IgD-negative memory B cell (primary cell): Measurements from ENCODE around the gene SUMF1. TPM values are rescaled to one million over a fixed set of nuclear protein-coding genes. Genes with fewer than 3 reads are reported as not detected.
A peak's percentile ranks its signal among the peaks of the same experiment; 100 is the strongest.

ENCODE experiments used
- H3K27ac Mint-ChIP-seq, 3 donors: one replicate each; pipeline ENCODE4 v1.8.0; 2020 to 2022; ENCODE audit warnings: mild to moderate bottlenecking in 3 of 3, mixed read lengths in 3 of 3, moderate library complexity in 1 of 3
- H3K27me3 Mint-ChIP-seq: one replicate; pipeline ENCODE4 v1.8.0; 2021; ENCODE audit warnings: mixed read lengths
- H3K36me3 Mint-ChIP-seq: one replicate; pipeline ENCODE4 v1.8.0; 2020; ENCODE audit warnings: mild to moderate bottlenecking, mixed read lengths
- H3K4me1 Mint-ChIP-seq, 3 donors: one replicate each; pipeline ENCODE4 v1.8.0; 2020 to 2022; ENCODE audit warnings: mixed read lengths in 3 of 3, mild to moderate bottlenecking in 1 of 3
- H3K4me3 Mint-ChIP-seq, 4 donors: one replicate each; pipeline ENCODE4 v1.8.0; 2020 to 2022; ENCODE audit warnings: mild to moderate bottlenecking in 4 of 4, mixed read lengths in 4 of 4, moderate library complexity in 3 of 4
- H3K9me3 Mint-ChIP-seq, 3 donors: one replicate each; pipeline ENCODE4 v1.8.0; 2020 to 2021; ENCODE audit warnings: mixed read lengths in 3 of 3, mild to moderate bottlenecking in 1 of 3
- polyA plus RNA-seq: library from polyadenylated mRNA; unstranded; fragments of 300-500 nt; fragmentation: Illumina TruSeq; gene quantifications from one replicate; pipeline ENCODE4 v1.2.3, GENCODE V29; 2021

SUMF1 gene
- 23.0 TPM for polyA plus RNA-seq

DNA sequence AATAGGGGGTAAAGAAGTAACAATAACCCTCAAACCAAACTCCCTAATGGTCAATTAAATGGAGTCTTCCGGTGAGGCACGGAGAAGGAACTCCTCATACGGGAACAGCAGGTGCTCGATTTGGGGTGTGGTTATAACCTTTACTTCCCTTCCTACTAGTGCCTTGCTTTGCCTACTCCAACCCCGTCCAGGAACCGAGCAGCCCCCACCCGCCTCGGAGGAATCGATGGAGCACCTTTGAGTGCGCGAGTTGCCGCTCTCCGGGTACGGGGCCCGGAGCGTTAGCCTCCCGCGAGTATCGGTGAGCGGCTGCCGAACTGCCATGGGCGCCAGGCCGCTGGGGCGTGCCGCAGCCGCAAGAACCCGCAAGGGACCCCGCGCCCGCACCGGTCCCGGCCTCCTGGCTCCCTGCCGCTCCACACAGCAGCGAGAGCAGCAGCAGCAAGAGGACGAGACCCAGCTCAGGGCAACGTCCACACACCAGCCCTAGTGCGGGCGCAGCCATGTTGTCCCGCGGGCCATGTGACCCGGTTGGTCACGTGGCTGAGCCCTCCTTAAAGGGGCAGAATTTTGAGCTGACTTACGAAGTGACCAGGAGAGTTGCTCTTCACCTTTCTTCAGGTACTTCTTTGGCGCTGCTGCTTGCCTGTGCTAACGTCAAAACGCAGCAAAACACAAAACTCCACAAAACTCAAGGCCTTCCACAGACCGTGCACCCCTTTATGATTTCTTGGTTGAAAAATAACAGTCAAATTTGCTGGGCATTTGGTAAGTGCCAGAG, at the start of gene SUMF1:
TSS of gene SUMF1 (minus strand) at position 529 of the 781 bp plus-strand sequence. CDS start at position 505, 24 bp downstream.
- Mint-ChIP-seq H3K4me3 (peak within 1 kb of the TSS; percentile 89 to 96 (median 94)), H3K9me3 (no peaks in the 10 kb centered on the region), H3K27me3 (no peaks in the 10 kb centered on the region), H3K4me1 (peaks cover 13 to 28% (median 14%) of the 10 kb centered on the region in 3 donors), H3K36me3 (no peaks in the 10 kb centered on the region), H3K27ac (peak within 1 kb of the TSS; percentile 89 to 97 (median 95))

GRCh38 chr3:4515916-4516579, 49.0 kb upstream of the SUMF1 start:
- Mint-ChIP-seq H3K4me3 (peak overlapping the region in 1 of 4 donors; percentile 51), H3K27ac (peak overlapping the region in 2 of 3 donors; percentile 54), H3K4me1 (peaks cover 45 to 57% (median 56%) of the 10 kb centered on the region in 3 donors), H3K27me3 (no peaks in the 10 kb centered on the region), H3K36me3 (peaks cover 4% of the 10 kb centered on the region), H3K9me3 (no peaks in the 10 kb centered on the region)

GRCh38 chr3:4514916-4515315, 47.8 kb upstream of the SUMF1 start:
- no peaks in the 10 kb centered on the region for H3K27me3 Mint-ChIP-seq
- H3K9me3 Mint-ChIP-seq, result no peaks in the 10 kb centered on the region
- H3K36me3 Mint-ChIP-seq, result peaks cover 3% of the 10 kb centered on the region
- peak overlapping the region in 2 of 3 donors; percentile 61 to 72 for H3K27ac Mint-ChIP-seq
- peaks cover 55 to 67% (median 66%) of the 10 kb centered on the region in 3 donors for H3K4me1 Mint-ChIP-seq
- H3K4me3 Mint-ChIP-seq, result no peak overlapping the region

GRCh38 chr3:4514321-4514720, 47.3 kb upstream of the SUMF1 start:
- Mint-ChIP-seq H3K4me1 (peaks cover 52 to 67% (median 65%) of the 10 kb centered on the region in 3 donors), H3K36me3 (peaks cover 3% of the 10 kb centered on the region), H3K9me3 (no peaks in the 10 kb centered on the region), H3K27ac (no peak overlapping the region), H3K4me3 (no peak overlapping the region), H3K27me3 (no peaks in the 10 kb centered on the region)

DNA sequence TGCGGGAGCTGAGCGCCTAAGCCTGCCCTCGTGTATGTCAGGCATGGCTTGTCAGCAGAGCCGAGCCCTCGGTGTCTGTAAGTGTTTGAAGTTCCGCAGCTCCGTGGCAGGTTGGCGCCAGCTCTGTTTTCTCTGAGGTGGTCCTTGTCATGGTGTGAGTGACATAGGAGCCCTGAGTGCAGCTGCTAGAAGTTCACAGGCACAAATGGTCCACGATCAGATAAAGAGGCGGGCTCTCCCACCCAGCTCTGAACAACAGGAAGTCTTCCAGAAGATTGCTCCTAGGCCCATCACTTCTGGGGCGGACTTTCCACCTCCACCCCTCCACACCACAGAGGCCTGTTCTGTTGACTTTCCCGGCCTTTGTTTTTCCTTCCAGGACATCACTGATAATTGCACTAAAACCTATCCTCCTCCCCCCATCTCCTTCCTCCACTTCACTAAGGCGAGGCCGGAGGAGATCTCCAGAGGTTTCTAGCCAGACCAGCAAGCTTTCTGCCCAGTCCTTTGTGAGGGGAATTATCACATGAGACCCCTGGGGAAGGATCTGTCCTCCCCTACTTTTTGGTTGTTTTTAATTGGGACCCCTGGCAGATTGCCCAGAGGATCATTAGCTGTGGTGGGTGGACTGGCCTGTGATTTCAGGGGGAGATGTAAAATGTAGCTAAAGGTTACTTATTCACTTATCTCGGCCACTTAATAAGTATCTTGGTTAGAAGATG, 46.0 kb upstream of the SUMF1 start:
- peak overlapping the region in 2 of 3 donors; percentile 42 to 68 for H3K27ac Mint-ChIP-seq
- H3K9me3 Mint-ChIP-seq, result no peaks in the 10 kb centered on the region
- peaks cover 51 to 74% (median 66%) of the 10 kb centered on the region in 3 donors for H3K4me1 Mint-ChIP-seq
- peaks cover under 1% of the 10 kb centered on the region for H3K36me3 Mint-ChIP-seq
- no peaks in the 10 kb centered on the region for H3K27me3 Mint-ChIP-seq
- peak overlapping the region in 1 of 4 donors; percentile 15 for H3K4me3 Mint-ChIP-seq

DNA sequence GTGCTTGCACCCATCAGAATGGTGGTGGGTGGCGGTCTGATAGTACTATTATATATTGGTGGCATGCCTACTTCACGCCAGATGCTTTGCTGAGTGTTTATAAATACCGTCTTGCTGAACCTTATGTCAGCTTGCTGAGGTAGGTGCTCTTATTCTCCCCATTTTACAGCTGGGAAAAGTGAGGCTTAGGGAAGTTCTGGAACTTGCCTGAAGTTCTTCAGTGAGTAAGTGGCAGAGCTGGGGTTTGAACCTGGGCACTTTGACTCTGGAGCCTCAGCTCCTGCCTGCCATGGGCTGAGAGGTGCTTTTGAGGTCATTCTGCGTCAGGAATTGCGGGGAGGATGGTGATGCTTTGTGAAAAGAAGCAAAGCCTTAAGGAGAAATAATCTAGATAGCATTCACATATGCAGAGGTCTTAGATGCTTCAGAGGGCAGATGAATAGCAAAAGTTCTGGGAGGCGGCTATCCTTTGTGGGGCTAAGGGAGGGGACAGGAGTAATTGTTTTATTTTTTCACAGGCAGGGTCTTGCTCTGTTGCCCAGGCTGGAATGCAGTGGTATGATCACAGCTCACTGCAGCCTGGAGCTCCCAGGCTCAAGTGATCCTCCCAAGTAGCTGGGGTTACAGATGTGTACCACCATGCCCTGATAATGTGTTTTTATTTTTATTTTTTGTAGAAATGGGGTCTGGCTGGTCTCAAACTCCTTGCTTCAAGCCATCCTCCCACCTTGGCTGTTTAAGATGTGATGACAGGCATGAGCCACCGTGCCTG, 44.6 kb upstream of the SUMF1 start:
- H3K4me1 Mint-ChIP-seq, result peaks cover 54 to 76% (median 64%) of the 10 kb centered on the region in 3 donors
- H3K36me3 Mint-ChIP-seq, result no peaks in the 10 kb centered on the region

GRCh38 chr3:4509983-4510755, 43.1 kb upstream of the SUMF1 start:
- no peaks in the 10 kb centered on the region for H3K27me3 Mint-ChIP-seq
- H3K4me3 Mint-ChIP-seq, result peak overlapping the region in 1 of 4 donors; percentile 43
- H3K4me1 Mint-ChIP-seq, result peaks cover 58 to 81% (median 62%) of the 10 kb centered on the region in 3 donors
- peak overlapping the region; percentile 8 to 93 (median 67) for H3K27ac Mint-ChIP-seq
- no peaks in the 10 kb centered on the region for H3K9me3 Mint-ChIP-seq
- peaks cover 4% of the 10 kb centered on the region for H3K36me3 Mint-ChIP-seq

More for the DNA sequence above, 44.6 kb upstream of the SUMF1 start:
- Mint-ChIP-seq H3K9me3 (no peaks in the 10 kb centered on the region), H3K4me3 (no peak overlapping the region), H3K27me3 (no peaks in the 10 kb centered on the region), H3K27ac (peak overlapping the region in 1 of 3 donors; percentile 31)

DNA sequence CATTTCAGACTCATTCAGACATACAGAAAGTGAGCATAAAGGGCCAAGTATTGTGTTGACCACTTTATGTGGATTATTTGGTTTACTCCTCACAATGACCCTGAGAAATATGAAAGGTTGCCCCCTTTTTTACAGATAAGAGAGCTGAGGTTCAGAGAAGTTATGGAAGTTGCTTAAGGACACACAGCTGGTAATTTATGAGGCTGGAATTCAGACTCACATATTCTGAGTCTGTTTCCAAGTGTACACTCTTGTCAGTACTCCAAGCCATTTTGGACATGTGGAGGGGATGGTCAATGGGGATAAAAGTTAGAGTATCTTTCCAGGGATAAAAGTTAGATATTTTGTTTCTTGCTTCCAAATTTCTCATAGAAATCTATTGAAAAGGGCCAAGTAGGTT, 42.0 kb upstream of the SUMF1 start:
- H3K4me3 Mint-ChIP-seq, result no peak overlapping the region
- no peaks in the 10 kb centered on the region for H3K9me3 Mint-ChIP-seq
- H3K27me3 Mint-ChIP-seq, result no peaks in the 10 kb centered on the region
- H3K27ac Mint-ChIP-seq, result peak overlapping the region in 1 of 3 donors; percentile 6
- H3K36me3 Mint-ChIP-seq, result peaks cover 4% of the 10 kb centered on the region
- peaks cover 61 to 83% (median 68%) of the 10 kb centered on the region in 3 donors for H3K4me1 Mint-ChIP-seq

DNA sequence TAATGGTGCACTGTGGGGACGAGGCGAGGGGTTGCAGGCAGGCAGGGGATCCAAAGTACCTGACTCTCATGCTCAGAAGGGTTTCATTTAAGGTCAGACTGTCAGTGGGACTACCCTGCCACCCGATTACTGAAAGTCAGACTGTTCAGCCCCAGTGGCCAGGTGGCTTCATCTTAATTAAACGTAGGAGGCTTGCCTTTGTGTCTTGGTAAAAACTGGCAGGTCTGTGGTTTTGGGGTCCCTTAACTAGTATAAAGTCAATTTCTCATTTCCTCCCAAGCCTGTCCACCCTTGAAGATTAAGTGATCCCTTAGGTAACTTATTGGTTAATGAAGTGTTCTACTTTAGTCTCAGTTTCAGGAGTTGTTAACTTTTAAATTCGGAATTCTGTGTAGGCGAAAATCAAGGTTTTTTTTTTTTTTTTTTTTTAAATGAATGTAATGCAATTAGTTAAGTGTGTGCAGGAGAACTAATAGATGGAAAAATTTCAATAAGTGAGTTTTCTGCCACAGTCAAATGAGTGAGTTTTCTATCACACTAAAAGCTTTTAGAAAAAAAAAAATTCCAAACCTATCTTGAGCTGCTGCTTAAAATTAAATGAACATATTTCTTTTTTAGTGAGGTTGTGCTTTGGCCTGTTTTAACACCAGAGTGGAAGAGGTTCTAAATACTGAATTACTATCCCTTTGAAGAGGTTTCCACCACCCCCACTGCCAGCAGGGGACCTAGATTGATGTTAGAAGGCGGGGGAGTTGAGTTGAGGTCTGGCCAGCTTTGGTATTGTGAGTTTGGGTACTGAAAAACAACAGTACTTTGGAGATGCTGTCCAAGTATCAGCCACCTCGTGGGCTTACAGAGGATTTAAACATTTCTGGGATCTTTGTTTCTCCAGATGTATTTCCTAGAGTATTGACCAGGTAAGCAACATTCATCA, 41.2 kb upstream of the SUMF1 start:
- no peaks in the 10 kb centered on the region for H3K27me3 Mint-ChIP-seq
- peaks cover 64 to 85% (median 70%) of the 10 kb centered on the region in 3 donors for H3K4me1 Mint-ChIP-seq
- H3K9me3 Mint-ChIP-seq, result no peaks in the 10 kb centered on the region
- peak overlapping the region; percentile 78 to 93 (median 82) for H3K27ac Mint-ChIP-seq
- H3K36me3 Mint-ChIP-seq, result peaks cover 4% of the 10 kb centered on the region
- H3K4me3 Mint-ChIP-seq, result peak overlapping the region; percentile 65 to 85 (median 80)

DNA sequence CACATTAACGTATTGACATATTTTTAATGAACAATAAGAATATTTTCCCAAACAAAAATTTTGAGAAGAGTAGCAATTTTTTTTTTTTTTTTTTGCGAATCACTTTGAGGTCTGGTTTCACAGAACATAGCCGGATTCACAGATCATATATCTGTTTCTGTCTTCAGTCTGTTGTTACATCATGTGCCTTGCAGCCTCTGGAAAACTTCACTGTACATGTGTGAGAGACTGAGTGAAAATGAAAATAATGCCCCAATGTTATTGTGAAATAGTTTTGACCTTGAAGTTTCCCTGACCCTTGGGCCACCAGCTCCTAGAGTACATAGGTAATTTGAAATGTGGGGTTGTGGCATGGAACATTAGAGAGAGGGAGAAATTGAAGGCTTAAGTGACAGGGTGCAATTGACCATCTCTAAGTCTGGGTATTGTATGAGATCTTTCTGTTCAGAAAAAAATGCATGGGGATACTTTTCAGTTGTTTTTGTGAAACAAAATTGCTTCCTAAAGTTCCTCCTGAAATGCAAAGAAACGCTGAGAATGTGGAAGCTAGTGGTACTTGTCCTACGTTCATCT, 40.0 kb upstream of the SUMF1 start:
- Mint-ChIP-seq H3K27ac (peak overlapping the region; percentile 82 to 98 (median 93)), H3K4me1 (peaks cover 68 to 85% (median 73%) of the 10 kb centered on the region in 3 donors), H3K27me3 (no peaks in the 10 kb centered on the region), H3K9me3 (no peaks in the 10 kb centered on the region), H3K36me3 (peaks cover 4% of the 10 kb centered on the region), H3K4me3 (peak overlapping the region; percentile 36 to 90 (median 80))

GRCh38 chr3:4506559-4507023, 39.5 kb upstream of the SUMF1 start:
- Mint-ChIP-seq H3K9me3 (no peaks in the 10 kb centered on the region), H3K27ac (peak overlapping the region; percentile 93 to 98 (median 98)), H3K36me3 (peaks cover 4% of the 10 kb centered on the region), H3K4me3 (peak overlapping the region; percentile 83 to 93 (median 86)), H3K4me1 (peaks cover 72 to 86% (median 76%) of the 10 kb centered on the region in 3 donors), H3K27me3 (no peaks in the 10 kb centered on the region)
